MM.1S (cell line): ENCODE results near the gene ZNF609.
A peak's percentile ranks its signal among the peaks of the same experiment; 100 is the strongest.

ENCODE experiments used
- DNase-seq: peaks from one replicate; pipeline ENCODE4 v3.0.0-alpha.2; 2015
- H2AFZ ChIP-seq: fragments of 300-600 bp; sonication (generic); 2 replicates; pipeline ENCODE4 v1.6.0; 2016; ENCODE audit warnings: antibody characterized with exemption, low read length
- H3F3A ChIP-seq: fragments of 300-600 bp; sonication (generic); 2 replicates; pipeline ENCODE4 v1.6.1; 2016; ENCODE audit warnings: mild to moderate bottlenecking, antibody characterized with exemption, low read length, moderate library complexity, mixed read lengths; ENCODE audit not compliant: insufficient read depth
- H3K27ac ChIP-seq: fragments of 300-600 bp; sonication (generic); 2 replicates; pipeline ENCODE4 v1.5.1; 2016; ENCODE audit warnings: mild to moderate bottlenecking, low read length
- H3K27me3 ChIP-seq: fragments of 300-600 bp; sonication (generic); replicated peaks from 2 replicates; pipeline ENCODE4 v1.6.0; 2016; ENCODE audit warnings: low read length; ENCODE audit not compliant: insufficient read depth
- H3K36me3 ChIP-seq: fragments of 300-600 bp; sonication (generic); replicated peaks from 2 replicates; pipeline ENCODE4 v1.6.1; 2016; ENCODE audit warnings: mild to moderate bottlenecking, low read length, mixed read lengths; ENCODE audit not compliant: insufficient read depth
- H3K4me1 ChIP-seq: fragments of 300-600 bp; sonication (generic); 2 replicates; pipeline ENCODE4 v1.6.1; 2016; ENCODE audit warnings: low read length, mixed read lengths
- H3K4me2 ChIP-seq: fragments of 300-600 bp; sonication (generic); 2 replicates; pipeline ENCODE4 v1.6.0; 2016; ENCODE audit warnings: low read depth, low read length
- H3K4me3 ChIP-seq: fragments of 300-600 bp; sonication (generic); 2 replicates; pipeline ENCODE4 v1.5.1; 2016; ENCODE audit warnings: low read length, mixed read lengths
- H3K79me2 ChIP-seq: fragments of 300-600 bp; sonication (generic); 2 replicates; pipeline ENCODE4 v1.6.1; 2016; ENCODE audit warnings: mixed run types, low read length, mixed read lengths
- H3K9ac ChIP-seq: fragments of 300-600 bp; sonication (generic); 2 replicates; pipeline ENCODE4 v1.6.1; 2016; ENCODE audit warnings: low read length, mixed read lengths
- H3K9me2 ChIP-seq: fragments of 300-600 bp; sonication (generic); replicated peaks from 2 replicates; pipeline ENCODE4 v1.6.1; 2016; ENCODE audit warnings: mild to moderate bottlenecking, low read length, mixed read lengths; ENCODE audit not compliant: insufficient read depth
- H3K9me3 ChIP-seq: fragments of 300-600 bp; sonication (generic); replicated peaks from 2 replicates; pipeline ENCODE4 v1.6.1; 2016; ENCODE audit warnings: mild to moderate bottlenecking, low read length, mixed read lengths; ENCODE audit not compliant: insufficient read depth
- H4K20me1 ChIP-seq: fragments of 300-600 bp; sonication (generic); 2 replicates; pipeline ENCODE4 v1.6.1; 2016; ENCODE audit warnings: mild to moderate bottlenecking, low read length, moderate library complexity, mixed read lengths; ENCODE audit not compliant: insufficient read depth
- CTCF ChIP-seq: fragments of 300-600 bp; sonication (generic); IDR thresholded peaks from 2 replicates; pipeline ENCODE4 v1.5.1; 2016; ENCODE audit warnings: antibody characterized with exemption, low read length, mixed read lengths
- EZH2 ChIP-seq: fragments of 300-600 bp; sonication (generic); optimal IDR thresholded peaks from 2 replicates; pipeline ENCODE3; 2017; ENCODE audit warnings: low read depth, mild to moderate bottlenecking, antibody characterized with exemption, low read length, mixed read lengths
- EZH2phosphoT487 ChIP-seq: fragments of 300-600 bp; sonication (generic); IDR thresholded peaks from 2 replicates; pipeline ENCODE4 v1.6.1; 2018; ENCODE audit warnings: antibody characterized with exemption, low read length

Gene ZNF609

GRCh38 chr15:64698823-64699222, 238.4 kb downstream of the ZNF609 start:
- Histone ChIP-seq H3K36me3 (no peaks in the 10 kb centered on the region), H3K9me2 (no peaks in the 10 kb centered on the region), H3K4me1 (peaks cover 26% of the 10 kb centered on the region), H3K4me3 (no peak overlapping the region), H3F3A (peaks cover 5% of the 10 kb centered on the region; the same call in 1 of the 2 replicates), H3K9me3 (no peaks in the 10 kb centered on the region), H4K20me1 (no peaks in the 10 kb centered on the region; the same call in 1 of the 2 replicates), H3K4me2 (no peak overlapping the region), H3K27me3 (no peaks in the 10 kb centered on the region), H3K79me2 (peaks cover 82% of the 10 kb centered on the region), H2AFZ (no peak overlapping the region), H3K9ac (no peak overlapping the region), H3K27ac (no peak overlapping the region)
- DNase-seq, result no peak
- TF ChIP-seq EZH2phosphoT487, result no peak
- TF ChIP-seq CTCF, result no peak
- TF ChIP-seq EZH2, result no peak

- Histone ChIP-seq H3K4me3 (no peak overlapping the region), H3K27ac (no peak overlapping the region), H3K79me2 (peaks cover 79% of the 10 kb centered on the region), H3F3A (peaks cover 5% of the 10 kb centered on the region; the same call in 1 of the 2 replicates), H3K36me3 (no peaks in the 10 kb centered on the region), H3K4me1 (peaks cover 26% of the 10 kb centered on the region), H3K9me2 (no peaks in the 10 kb centered on the region), H2AFZ (no peak overlapping the region), H3K4me2 (no peak overlapping the region), H3K9me3 (no peaks in the 10 kb centered on the region), H4K20me1 (no peaks in the 10 kb centered on the region; the same call in 1 of the 2 replicates), H3K9ac (no peak overlapping the region), H3K27me3 (no peaks in the 10 kb centered on the region)
- TF ChIP-seq EZH2, result no peak
- no peak for TF ChIP-seq CTCF
- no peak for TF ChIP-seq EZH2phosphoT487
- no peak for DNase-seq
These were observed 239.5 kb downstream of the ZNF609 start for GRCh38 chr15:64699751-64700388.

GRCh38 chr15:64701051-64701450, 240.7 kb downstream of the ZNF609 start:
- no peak overlapping the region for H3K27ac ChIP-seq
- H3K4me1 ChIP-seq, result peaks cover 26% of the 10 kb centered on the region
- no peaks in the 10 kb centered on the region for H3K9me3 ChIP-seq
- no peak overlapping the region for H2AFZ ChIP-seq
- no peaks in the 10 kb centered on the region for H4K20me1 ChIP-seq
- peaks cover 67% of the 10 kb centered on the region for H3K79me2 ChIP-seq
- no peak overlapping the region; the same call in 1 of the 2 replicates for H3K9ac ChIP-seq
- peak overlapping the region; percentile 4; the same call in 1 of the 2 replicates for H3K4me3 ChIP-seq
- H3F3A ChIP-seq, result peaks cover 5% of the 10 kb centered on the region; the same call in 1 of the 2 replicates
- TF ChIP-seq CTCF (no peak), EZH2 (no peak), EZH2phosphoT487 (no peak)
- H3K27me3 ChIP-seq, result no peaks in the 10 kb centered on the region
- H3K36me3 ChIP-seq, result no peaks in the 10 kb centered on the region
- no peak for DNase-seq
- no peaks in the 10 kb centered on the region for H3K9me2 ChIP-seq
- peak overlapping the region; percentile 91 for H3K4me2 ChIP-seq
